Measurements from ENCODE around the gene GABRA5.

GRCh38 chr15:26945046-26945445 lies 78.2 kb downstream of the GABRA5 start:
- no peak for TF ChIP-seq CTCF (IDR thresholded peaks at IDR 0.05)
- TF ChIP-seq POLR2A (IDR thresholded peaks at IDR 0.05), result no peak
